Stimulated activated CD8-positive, alpha-beta memory T cell treated with anti-CD3 and anti-CD28 coated beads, Interleukin-15, amount 100 ng/mL, for 48 hours (primary cell): Measurements from ENCODE around the gene ROBO1.
"Not testable (repeated sequence)": the region's sequence is repeated elsewhere in the genome, so short reads cannot be mapped to it uniquely, and the experiment has no call there.

Experiments
- DNase-seq, 2 donors: peaks; one replicate each; pipeline ENCODE4 v3.0.0-alpha.2; 2020; ENCODE audit warnings: low read depth in 2 of 2

Gene ROBO1

GRCh38 chr3:79378064-79378463 lies 389.7 kb downstream of the ROBO1 start:
- DNase-seq: no peak

DNA sequence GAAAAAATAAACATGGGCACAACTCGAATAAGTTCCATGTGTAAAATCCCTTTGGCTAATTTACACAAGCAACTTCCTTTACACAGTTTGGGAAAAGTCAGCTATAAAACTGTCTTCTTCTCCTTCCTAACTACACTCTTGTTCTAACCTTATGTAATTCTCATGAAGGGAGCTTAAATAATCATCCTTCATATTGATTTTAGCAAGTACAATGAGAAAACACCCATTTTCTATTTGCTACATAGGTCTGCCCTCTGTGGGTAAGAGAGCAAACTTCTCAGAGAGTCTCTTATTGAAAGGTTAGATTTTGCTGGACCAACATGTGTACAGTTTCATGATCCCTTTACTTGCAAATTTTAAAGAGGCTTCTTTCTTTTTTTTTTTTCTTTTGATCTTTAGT lies 398.5 kb downstream of the ROBO1 start:
- no peak for DNase-seq

GRCh38 chr3:79368403-79368802 lies 399.4 kb downstream of the ROBO1 start:
- DNase-seq: no peak

- DNase-seq: no peak
Observed at GRCh38 chr3:79367803-79368202, 400.0 kb downstream of the ROBO1 start.

DNA sequence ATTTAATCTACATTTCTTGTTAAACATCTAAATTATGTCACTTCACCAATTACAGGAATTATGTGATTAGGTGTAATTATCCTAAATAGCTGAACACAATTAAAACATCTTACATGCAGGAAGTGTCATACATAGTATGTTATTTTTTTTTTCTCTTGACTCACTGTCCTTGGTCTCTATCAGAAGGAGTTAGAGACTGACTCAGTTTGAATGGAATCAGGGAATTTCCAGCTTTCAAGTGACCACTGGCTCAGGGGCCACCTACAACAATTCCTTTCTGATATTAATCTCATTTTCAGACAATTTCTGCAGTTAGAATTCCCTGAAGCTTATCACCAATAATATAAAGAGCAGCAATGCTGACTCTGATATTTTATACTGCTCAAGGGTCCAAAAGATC lies 400.7 kb downstream of the ROBO1 start:
- DNase-seq: no peak

DNA sequence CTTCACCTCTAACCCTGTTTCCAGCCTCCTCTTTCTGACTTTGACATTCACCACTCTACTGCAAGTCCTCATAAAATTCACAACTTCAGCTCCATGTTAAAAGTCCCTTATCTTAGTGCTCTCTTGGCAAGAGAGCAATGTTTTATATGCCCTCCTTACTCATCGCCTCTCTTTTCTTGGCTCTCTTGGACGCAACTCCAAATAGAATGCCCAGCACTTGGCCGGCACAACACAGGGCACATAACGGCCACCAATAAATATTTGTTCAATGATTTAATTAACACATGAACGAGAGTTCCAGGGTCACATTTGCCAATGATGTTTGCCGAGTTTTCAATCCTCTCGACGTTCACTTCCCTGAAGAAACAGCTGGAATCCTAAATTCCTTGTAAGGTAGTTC lies 401.4 kb downstream of the ROBO1 start:
- no peak for DNase-seq

DNA sequence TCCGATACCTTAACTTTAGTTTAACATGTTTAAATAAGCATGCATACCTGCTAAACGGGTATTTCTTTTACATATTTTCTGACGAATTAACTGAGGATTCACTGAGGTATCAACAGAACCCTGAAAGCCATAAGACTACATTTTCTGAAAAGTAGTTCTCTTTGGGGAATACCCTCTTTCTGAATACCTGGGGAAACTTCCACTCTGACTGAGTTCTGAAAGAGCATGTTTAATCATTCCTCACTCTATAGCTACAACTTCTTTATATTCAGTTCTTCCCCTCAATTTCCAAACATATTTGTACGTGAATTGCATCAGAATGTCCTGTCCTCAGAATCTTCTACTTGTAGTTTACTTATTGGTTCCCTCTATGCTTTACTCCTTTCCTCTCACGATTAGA lies 403.0 kb downstream of the ROBO1 start:
- DNase-seq: no peak

- DNase-seq: no peak
Observed at GRCh38 chr3:79362571-79363270, 405.1 kb downstream of the ROBO1 start.

DNA sequence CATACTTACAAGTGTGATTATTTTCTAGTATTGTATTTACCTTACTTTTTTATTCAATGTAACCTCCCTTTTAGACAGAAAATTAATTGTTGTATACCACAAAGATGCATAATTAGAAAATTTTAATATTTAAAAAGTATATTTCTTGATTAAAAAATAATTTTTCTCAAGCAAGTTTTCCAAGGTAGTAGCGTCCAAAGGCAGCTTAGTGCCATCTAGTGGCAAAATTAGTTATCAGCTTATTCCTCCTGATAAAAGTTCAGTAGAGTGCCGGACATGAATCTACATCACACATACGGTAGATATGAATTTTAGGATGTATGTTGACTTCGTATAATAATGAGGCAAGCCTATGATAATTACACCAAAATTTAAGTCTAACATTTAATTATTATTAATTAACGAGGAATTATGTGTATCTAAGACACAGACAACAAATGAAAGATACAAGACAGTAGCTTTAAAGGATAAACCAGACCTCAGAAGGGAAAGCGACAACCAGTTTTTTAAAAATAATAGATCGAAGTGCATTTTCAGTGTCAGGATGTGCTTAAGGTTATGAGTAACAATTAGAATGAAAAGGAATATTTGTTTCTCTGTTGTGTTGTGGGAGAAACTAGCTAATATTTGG lies 405.9 kb downstream of the ROBO1 start:
- no peak for DNase-seq

- no peak for DNase-seq
Observed at GRCh38 chr3:79358327-79358726, 409.5 kb downstream of the ROBO1 start.

- DNase-seq: no peak
Observed at GRCh38 chr3:79354179-79354688, 413.6 kb downstream of the ROBO1 start.

GRCh38 chr3:79351699-79352098 lies 416.1 kb downstream of the ROBO1 start:
- DNase-seq: no peak

- DNase-seq: no peak
Observed at GRCh38 chr3:79344876-79345871, 422.6 kb downstream of the ROBO1 start.

GRCh38 chr3:79341961-79342360 lies 425.8 kb downstream of the ROBO1 start:
- no peak for DNase-seq

DNA sequence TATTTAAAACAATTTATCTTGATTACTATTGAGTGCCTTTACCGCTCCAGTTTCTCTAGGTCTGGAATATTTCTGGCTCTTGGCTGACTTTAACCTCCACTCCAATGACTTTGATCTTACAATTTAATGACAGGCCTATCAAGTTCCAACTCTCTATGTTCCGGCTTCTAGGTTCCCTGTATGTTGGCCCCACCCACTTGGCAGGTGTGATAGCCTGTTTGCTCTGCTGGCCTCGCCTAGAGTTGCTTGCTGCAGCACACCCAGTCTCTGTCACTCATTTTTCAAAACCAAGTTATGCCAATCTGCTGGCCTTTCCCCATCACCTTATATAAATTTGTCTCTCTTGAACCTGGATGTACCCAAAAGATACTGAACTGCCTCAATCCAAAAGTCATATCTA lies 428.0 kb downstream of the ROBO1 start:
- no peak for DNase-seq

GRCh38 chr3:79337798-79338197 lies 430.0 kb downstream of the ROBO1 start:
- DNase-seq: no peak

GRCh38 chr3:79329154-79329553 lies 438.6 kb downstream of the ROBO1 start:
- no peak for DNase-seq

DNA sequence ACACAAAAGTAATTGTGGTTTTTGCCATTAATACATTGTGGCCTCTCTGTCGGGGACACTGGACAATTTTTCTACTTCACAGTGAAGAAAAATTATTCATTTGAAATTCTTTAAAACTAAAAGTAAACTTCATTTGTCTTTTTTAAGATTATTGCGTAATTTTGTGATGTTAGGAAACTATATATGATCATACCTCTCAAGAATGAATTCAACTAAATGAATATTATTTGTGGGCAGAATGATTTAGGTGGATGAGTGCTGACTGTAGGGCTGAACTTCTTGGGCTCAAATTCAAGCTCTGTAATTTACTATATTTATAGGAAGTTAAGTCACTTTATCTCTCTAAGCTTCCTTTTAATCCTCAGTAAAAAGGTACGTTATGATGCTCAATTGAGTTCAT lies 441.2 kb downstream of the ROBO1 start:
- no peak for DNase-seq

- DNase-seq: not testable (repeated sequence)
Observed at GRCh38 chr3:79325833-79326383, 441.9 kb downstream of the ROBO1 start.

DNA sequence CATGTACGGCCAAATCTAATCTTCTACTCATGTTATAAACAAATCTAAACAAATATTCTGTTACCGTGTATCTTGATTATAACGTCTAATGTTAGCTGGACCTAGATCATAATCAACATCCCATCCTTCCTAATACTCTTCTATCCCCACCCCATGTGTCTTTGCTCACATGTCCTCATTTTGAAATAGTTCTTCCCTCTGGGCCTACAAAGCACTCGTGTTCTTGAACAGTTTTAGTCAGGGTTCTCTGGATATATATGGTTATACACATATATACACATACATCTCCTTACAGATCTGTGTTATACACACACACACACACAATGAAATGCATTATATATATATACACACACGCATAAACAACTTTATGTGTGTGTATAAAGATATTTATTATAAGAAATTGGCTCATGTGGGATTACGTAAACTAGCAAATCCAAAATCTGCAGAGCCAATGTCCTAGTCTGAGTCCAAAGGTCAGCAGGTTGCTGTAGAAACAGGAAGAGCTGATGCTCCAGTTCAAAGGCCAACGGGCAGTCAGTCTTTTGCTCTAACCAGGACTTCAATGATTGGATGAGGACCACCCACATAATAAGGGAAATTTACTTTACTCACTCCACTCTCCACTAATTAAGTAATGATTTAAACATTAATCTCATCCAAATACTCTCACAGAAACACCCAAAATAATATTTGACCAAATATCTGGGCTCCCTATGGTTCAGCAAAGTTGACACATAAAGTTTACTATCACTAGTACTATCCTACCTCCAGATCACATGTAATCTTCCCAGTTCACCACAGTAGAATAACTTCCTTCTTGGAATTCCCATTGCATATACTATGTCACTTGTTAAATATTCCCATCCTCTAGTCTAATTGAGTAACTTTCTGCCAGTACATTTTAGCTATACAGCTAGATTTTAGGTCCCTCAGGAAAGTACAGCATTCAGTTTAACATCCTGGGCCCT lies 450.0 kb downstream of the ROBO1 start:
- DNase-seq: no peak

DNA sequence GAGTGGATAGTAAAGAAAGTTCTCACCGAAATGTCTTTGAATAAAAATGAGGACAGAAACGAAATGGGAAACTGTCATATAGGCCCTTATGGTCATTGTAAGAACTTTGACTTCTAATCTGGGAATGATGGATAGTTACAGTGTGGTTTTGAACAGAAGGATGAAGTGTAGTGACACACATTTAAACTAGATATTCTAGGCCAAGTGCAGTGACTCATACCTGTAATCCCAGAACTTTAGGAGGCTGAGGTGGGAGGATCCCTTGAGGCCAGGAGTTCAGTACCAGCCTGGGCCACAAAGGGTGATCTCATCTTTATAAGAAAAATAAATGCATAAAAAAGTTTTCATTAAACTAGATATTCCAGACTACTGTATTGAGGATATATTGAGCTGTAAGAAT lies 452.8 kb downstream of the ROBO1 start:
- no peak for DNase-seq
